WTC11 (cell line): Measurements from ENCODE around the gene WDR83. TPM values are rescaled to one million over a fixed set of nuclear protein-coding genes. Genes with fewer than 3 reads are reported as not detected.
"Not testable (repeated sequence)": the region's sequence is repeated elsewhere in the genome, so short reads cannot be mapped to it uniquely, and the experiment has no call there.

Experiments used
- ATAC-seq: fragments of 200-7000 bp; cut with Tn5 transposase; 2 replicates; pipeline ENCODE4 v1.10.0; 2021; ENCODE audit warnings: mild to moderate bottlenecking, moderate library complexity
- CTCF ChIA-PET: fragments of 300-600 bp; sonication (Branson Sonifier 250); formaldehyde crosslinking; loops from one replicate; lab custom pipeline; 2021; ENCODE audit warnings: antibody characterized with exemption; lab: Charles Lee
- POLR2A ChIA-PET: fragments of 350-600 bp; sonication (Branson Sonifier 250); formaldehyde crosslinking; loops from one replicate; lab custom pipeline; 2021; ENCODE audit warnings: antibody characterized with exemption; lab: Charles Lee
- DNase-seq: peaks from one replicate; pipeline ENCODE4 v3.0.0; 2021; ENCODE audit warnings: low spot score
- H3K27ac Mint-ChIP-seq: 2 replicates; pipeline ENCODE4 v1.8.0; 2021; ENCODE audit warnings: mixed read lengths
- H3K27me3 Mint-ChIP-seq: 2 replicates; pipeline ENCODE4 v1.8.0; 2021; ENCODE audit warnings: low read depth, mild to moderate bottlenecking, moderate library complexity, mixed read lengths
- H3K36me3 Mint-ChIP-seq: 2 replicates; pipeline ENCODE4 v1.8.0; 2021; ENCODE audit warnings: mixed read lengths
- H3K4me1 Mint-ChIP-seq: 2 replicates; pipeline ENCODE4 v1.8.0; 2022; ENCODE audit warnings: mixed read lengths
- H3K4me3 Mint-ChIP-seq: 2 replicates; pipeline ENCODE4 v1.8.0; 2021; ENCODE audit warnings: mild to moderate bottlenecking, moderate library complexity, mixed read lengths
- H3K9me3 Mint-ChIP-seq: 2 replicates; pipeline ENCODE4 v1.8.0; 2021; ENCODE audit warnings: mixed read lengths
- ATF3 ChIP-seq: sonication (generic); formaldehyde crosslinking; conservative IDR thresholded peaks from 2 replicates; pipeline ENCODE4 v1.8.1; 2022; ENCODE audit warnings: mild to moderate bottlenecking, missing genetic modification reagents
- CDX4 ChIP-seq: fragments of 250-450 bp; sonication (Bioruptor Pico); IDR thresholded peaks from 2 replicates; pipeline ENCODE4 v1.9.0; 2021; ENCODE audit warnings: moderate library complexity, mild to moderate bottlenecking, inconsistent platforms, borderline replicate concordance
- E2F1 ChIP-seq: sonication (generic); formaldehyde crosslinking; IDR thresholded peaks from 2 replicates; pipeline ENCODE4 v1.8.0; 2022; ENCODE audit warnings: mild to moderate bottlenecking, missing genetic modification reagents
- E2F5 ChIP-seq: sonication (generic); formaldehyde crosslinking; IDR thresholded peaks from 2 replicates; pipeline ENCODE4 v1.8.1; 2022; ENCODE audit warnings: mild to moderate bottlenecking, moderate library complexity, missing genetic modification reagents
- ELF4 ChIP-seq: sonication (generic); formaldehyde crosslinking; IDR thresholded peaks from 2 replicates; pipeline ENCODE4 v1.8.1; 2022; ENCODE audit warnings: low read depth, mild to moderate bottlenecking, moderate library complexity, missing genetic modification reagents
- EMX1 ChIP-seq: fragments of 250-450 bp; sonication (Bioruptor Pico); IDR thresholded peaks from 2 replicates; pipeline ENCODE4 v1.8.0; 2021; ENCODE audit warnings: mild to moderate bottlenecking
- FOXP1 ChIP-seq: sonication (generic); formaldehyde crosslinking; IDR thresholded peaks from 2 replicates; pipeline ENCODE4 v1.8.0; 2022; ENCODE audit warnings: missing genetic modification reagents, mild to moderate bottlenecking, moderate library complexity, borderline replicate concordance
- HMGA2 ChIP-seq: fragments of 250-450 bp; sonication (Bioruptor Pico); IDR thresholded peaks from 2 replicates; pipeline ENCODE4 v1.4.0; 2021; ENCODE audit warnings: mild to moderate bottlenecking, moderate library complexity
- HMGXB4 ChIP-seq: sonication (generic); formaldehyde crosslinking; IDR thresholded peaks from 2 replicates; pipeline ENCODE4 v1.8.1; 2023; ENCODE audit warnings: mild to moderate bottlenecking, moderate library complexity, missing genetic modification reagents
- IRF1 ChIP-seq: sonication (generic); formaldehyde crosslinking; IDR thresholded peaks from 2 replicates; pipeline ENCODE4 v1.8.0; 2023; ENCODE audit warnings: missing genetic modification reagents
- IRF2 ChIP-seq: sonication (generic); formaldehyde crosslinking; IDR thresholded peaks from 2 replicates; pipeline ENCODE4 v1.8.0; 2022; ENCODE audit warnings: low read depth, missing genetic modification reagents, borderline replicate concordance
- JUN ChIP-seq: sonication (generic); formaldehyde crosslinking; IDR thresholded peaks from 2 replicates; pipeline ENCODE4 v1.8.0; 2023; ENCODE audit warnings: mild to moderate bottlenecking, missing genetic modification reagents
- NR3C1 ChIP-seq: sonication (generic); formaldehyde crosslinking; conservative IDR thresholded peaks from 2 replicates; pipeline ENCODE4 v1.8.1; 2023; ENCODE audit warnings: low read depth, mild to moderate bottlenecking, missing genetic modification reagents
- OVOL2 ChIP-seq: fragments of 250-450 bp; sonication (Bioruptor Pico); IDR thresholded peaks from 2 replicates; pipeline ENCODE4 v1.9.0; 2021; ENCODE audit warnings: mild to moderate bottlenecking, borderline replicate concordance
- RELA ChIP-seq: sonication (generic); formaldehyde crosslinking; IDR thresholded peaks from 2 replicates; pipeline ENCODE4 v1.8.1; 2022; ENCODE audit warnings: missing genetic modification reagents, mild to moderate bottlenecking, borderline replicate concordance
- RORB ChIP-seq: fragments of 250-450 bp; sonication (Bioruptor Pico); IDR thresholded peaks from 2 replicates; pipeline ENCODE4 v1.9.0; 2021; ENCODE audit warnings: mild to moderate bottlenecking
- USF1 ChIP-seq: sonication (generic); formaldehyde crosslinking; IDR thresholded peaks from 2 replicates; pipeline ENCODE4 v1.8.0; 2022; ENCODE audit warnings: mild to moderate bottlenecking, missing genetic modification reagents
- ZNF263 ChIP-seq: sonication (generic); formaldehyde crosslinking; IDR thresholded peaks from 2 replicates; pipeline ENCODE4 v1.8.1; 2022; ENCODE audit warnings: low read depth, mild to moderate bottlenecking, moderate library complexity, missing genetic modification reagents
- ZNF425 ChIP-seq: fragments of 250-450 bp; sonication (Bioruptor Pico); conservative IDR thresholded peaks from 2 replicates; pipeline ENCODE4 v1.9.0; 2021; ENCODE audit warnings: mild to moderate bottlenecking
- ZNF512 ChIP-seq: sonication (generic); formaldehyde crosslinking; IDR thresholded peaks from 2 replicates; pipeline ENCODE4 v1.8.1; 2022; ENCODE audit warnings: missing genetic modification reagents, borderline replicate concordance
- total RNA-seq: library from RNA; stranded (reverse); gene quantifications from 3 replicates; pipeline ENCODE4 v1.2.3, GENCODE V29; 2021

Gene WDR83
- total RNA-seq, 1 experiment from 2014 or later, result 21.8 TPM

- no peak for TF ChIP-seq CDX4
- TF ChIP-seq ZNF263 (CRISPR knock-in tag), result no peak
- TF ChIP-seq FOXP1 (CRISPR knock-in tag), result no peak
- no peak for TF ChIP-seq HMGXB4 (CRISPR knock-in tag)
Observed at GRCh38 chr19:12641456-12641855, 25.2 kb upstream of the WDR83 start (continued).

- CTCF ChIA-PET, result interaction anchor here (1.5 kb wide), 1 partner anchor 31 kb away, joined by 4 read pairs; no protein-coding TSS in a partner anchor
- ATAC-seq, result no peak
- no peak overlapping the region for H3K27ac Mint-ChIP-seq
- no peaks in the 10 kb centered on the region for H3K9me3 Mint-ChIP-seq
- no peak for DNase-seq
- no peak for TF ChIP-seq ZNF512 (CRISPR knock-in tag)
- TF ChIP-seq ELF4 (CRISPR knock-in tag), result no peak
- TF ChIP-seq ATF3, result no peak
- TF ChIP-seq E2F1 (CRISPR knock-in tag), result no peak
- no peak for TF ChIP-seq IRF2 (CRISPR knock-in tag)
- no peak for TF ChIP-seq HMGA2
- TF ChIP-seq USF1, result no peak
- TF ChIP-seq JUN (CRISPR knock-in tag), result no peak
- TF ChIP-seq E2F5 (CRISPR knock-in tag), result no peak
- no peak for TF ChIP-seq EMX1 (CRISPR knock-in tag)
- TF ChIP-seq NR3C1, result no peak
- no peak for TF ChIP-seq OVOL2 (CRISPR knock-in tag)
- TF ChIP-seq RELA (CRISPR knock-in tag), result no peak
- TF ChIP-seq ZNF425 (CRISPR knock-in tag), result no peak
- TF ChIP-seq IRF1 (CRISPR knock-in tag), result no peak
- TF ChIP-seq RORB, result no peak
- POLR2A ChIA-PET, result no interaction called here
- peaks cover 10% of the 10 kb centered on the region for H3K4me1 Mint-ChIP-seq
- no peaks in the 10 kb centered on the region for H3K36me3 Mint-ChIP-seq
- H3K4me3 Mint-ChIP-seq, result no peak overlapping the region
- peaks cover 27% of the 10 kb centered on the region for H3K27me3 Mint-ChIP-seq
Observed at GRCh38 chr19:12642506-12642905, 24.1 kb upstream of the WDR83 start.

- ATAC-seq, POLR2A ChIA-PET, H3K4me3 Mint-ChIP-seq, DNase-seq, H3K9me3 Mint-ChIP-seq, H3K36me3 Mint-ChIP-seq, H3K27ac Mint-ChIP-seq, CTCF ChIA-PET: not testable (repeated sequence)
- Mint-ChIP-seq H3K27me3 (peaks cover 27% of the 10 kb centered on the region), H3K4me1 (peaks cover 15% of the 10 kb centered on the region)
Observed at GRCh38 chr19:12643716-12644115, 22.9 kb upstream of the WDR83 start.
